Transverse colon (tissue), 4 donors: ENCODE data around the gene AQP12A.
"Not testable (repeated sequence)": the region's sequence is repeated elsewhere in the genome, so short reads cannot be mapped to it uniquely, and the experiment has no call there.

Source experiments
- CTCF ChIP-seq, 5 experiments: fragments of 200-600 bp in 3 of 5; fragments of 450-650 bp in 2 of 5; sonication (generic) in 3 of 5; IDR thresholded peaks; 1 replicate in 2 of 5; 2 replicates in 3 of 5; pipeline ENCODE4 v1.5.1; 2016 to 2017; ENCODE audit warnings: antibody characterized with exemption in 5 of 5, inconsistent platforms in 3 of 5, mild to moderate bottlenecking in 2 of 5, moderate library complexity in 1 of 5
- POLR2A ChIP-seq: fragments of 450-650 bp; IDR thresholded peaks from one replicate; pipeline ENCODE4 v1.6.1; 2016; ENCODE audit warnings: antibody characterized with exemption, mild to moderate bottlenecking, moderate library complexity
- POLR2AphosphoS5 ChIP-seq, 3 donors: sonication (generic); formaldehyde crosslinking; IDR thresholded peaks; one replicate each; pipeline ENCODE4 v1.6.1; 2016; ENCODE audit warnings: antibody characterized with exemption in 3 of 3

- not testable (repeated sequence) for TF ChIP-seq CTCF (IDR thresholded peaks at IDR 0.05); POLR2A; POLR2AphosphoS5 (IDR thresholded peaks at IDR 0.05)
These were observed 3.9 kb downstream of the AQP12A start for GRCh38 chr2:240695593-240695992.
